Liver (tissue), 3 donors: ENCODE results near the gene PDZD2.

Experiments used
- CTCF ChIP-seq: fragments of 150-350 bp; IDR thresholded peaks from 2 replicates; pipeline ENCODE4 v1.5.1; 2017; ENCODE audit warnings: improper control_type of control experiment, low read depth, low read length; ENCODE audit not compliant: missing input control
- GABPA ChIP-seq, 2 donors: IDR thresholded peaks in 1 of 2; conservative IDR thresholded peaks in 1 of 2; 2 replicates each; pipeline ENCODE4 v1.6.1; 2016; ENCODE audit warnings: antibody characterized with exemption in 2 of 2, mild to moderate bottlenecking in 1 of 2, moderate library complexity in 1 of 2
- RAD21 ChIP-seq, 2 donors: IDR thresholded peaks; 2 replicates each; pipeline ENCODE4 v1.6.1; 2016; ENCODE audit warnings: antibody characterized with exemption in 2 of 2, mild to moderate bottlenecking in 2 of 2
- TAF1 ChIP-seq: conservative IDR thresholded peaks from 2 replicates; pipeline ENCODE4 v1.6.1; 2016; ENCODE audit warnings: antibody characterized with exemption, mild to moderate bottlenecking
- YY1 ChIP-seq: IDR thresholded peaks from 2 replicates; pipeline ENCODE4 v1.6.1; 2016; ENCODE audit warnings: antibody characterized with exemption, mild to moderate bottlenecking
- TF ChIP-seq, protein P1 (sequence below): IDR thresholded peaks from 2 replicates; pipeline ENCODE4 v1.6.1; 2016; ENCODE audit warnings: antibody characterized with exemption
- donor health status: healthy.
- donor health status: healthy.

GRCh38 chr5:32098890-32099310 is 460.0 kb downstream of the PDZD2 start:
- TF ChIP-seq CTCF (no peak), YY1 (no peak), TAF1 (no peak), GABPA (IDR thresholded peaks at IDR 0.05 in 1 of 2, conservative IDR thresholded peaks at IDR 0.05 in 1 of 2) (no peak), RAD21 (IDR thresholded peaks at IDR 0.05) (peak in 1 of 2 donors; percentile 8)
- TF ChIP-seq, protein P1, sequence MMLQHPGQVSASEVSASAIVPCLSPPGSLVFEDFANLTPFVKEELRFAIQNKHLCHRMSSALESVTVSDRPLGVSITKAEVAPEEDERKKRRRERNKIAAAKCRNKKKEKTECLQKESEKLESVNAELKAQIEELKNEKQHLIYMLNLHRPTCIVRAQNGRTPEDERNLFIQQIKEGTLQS = no peak
